Uterus (tissue), 2 donors: ENCODE measurements around the gene GALNT13.

Source experiments
- CTCF ChIP-seq, 4 experiments: fragments of 200-600 bp in 2 of 4; fragments of 450-650 bp in 2 of 4; sonication (generic) in 2 of 4; IDR thresholded peaks; one replicate each; pipeline ENCODE4 v1.5.1; 2016 to 2019; ENCODE audit warnings: antibody characterized with exemption in 4 of 4, mild to moderate bottlenecking in 2 of 4, moderate library complexity in 1 of 4
- POLR2A ChIP-seq, 2 donors: fragments of 450-650 bp; IDR thresholded peaks; one replicate each; pipeline ENCODE4 v1.6.1; 2016; ENCODE audit warnings: antibody characterized with exemption in 2 of 2, mild to moderate bottlenecking in 1 of 2, moderate library complexity in 1 of 2

- TF ChIP-seq CTCF (IDR thresholded peaks at IDR 0.05) (no peak), POLR2A (IDR thresholded peaks at IDR 0.05) (no peak)
Observed at GRCh38 chr2:154193246-154193645, 321.5 kb downstream of the GALNT13 start.
